ENCODE data around the gene PTPRK. TPM values are rescaled to one million over a fixed set of nuclear protein-coding genes. Genes with fewer than 3 reads are reported as not detected.
A peak's percentile ranks its signal among the peaks of the same experiment; 100 is the strongest.

Gene PTPRK
- total RNA-seq, 1 donor from 2014 or later = 15.6 TPM

DNA sequence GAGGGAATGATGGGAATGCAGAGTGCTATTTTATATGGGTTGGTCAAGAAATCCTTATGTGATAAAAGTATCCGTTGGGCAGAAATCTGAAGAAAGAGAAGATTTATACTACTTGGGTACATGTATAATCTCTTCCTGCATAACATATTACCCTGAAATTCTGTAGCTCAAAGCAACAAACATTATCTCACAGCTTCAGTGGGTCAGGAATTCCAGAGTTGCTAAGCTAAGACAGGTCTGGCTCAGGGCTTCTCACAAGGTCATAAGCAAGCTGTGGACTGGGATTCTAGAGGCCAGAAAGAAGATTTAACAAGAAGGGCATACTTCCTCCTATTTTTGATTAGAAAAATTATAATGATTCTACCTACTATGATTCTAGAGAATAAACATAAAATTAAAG, 447.0 kb downstream of the PTPRK start:
- DNase-seq (ENCODE audit: low spot score) = peak; percentile 64

DNA sequence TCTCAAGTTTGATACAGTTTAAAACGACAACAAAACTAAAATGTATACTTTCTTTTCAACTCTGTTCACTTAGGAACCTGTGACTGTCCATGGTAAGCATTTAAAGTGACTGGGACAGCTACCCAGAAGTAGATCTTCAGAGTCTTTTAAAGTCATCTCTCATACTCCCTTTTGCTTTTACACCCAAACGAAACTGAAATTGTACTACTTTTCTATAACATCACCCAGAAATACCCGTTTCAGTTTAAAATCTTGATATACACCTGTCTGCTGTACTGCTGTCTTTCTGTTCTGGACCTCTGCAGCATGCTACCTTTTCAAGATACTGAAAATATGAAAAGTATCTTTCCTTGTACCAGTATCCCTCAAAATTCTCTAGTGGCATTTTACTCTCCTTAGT, 449.2 kb downstream of the PTPRK start:
- no peak for DNase-seq (ENCODE audit: low spot score)

DNA sequence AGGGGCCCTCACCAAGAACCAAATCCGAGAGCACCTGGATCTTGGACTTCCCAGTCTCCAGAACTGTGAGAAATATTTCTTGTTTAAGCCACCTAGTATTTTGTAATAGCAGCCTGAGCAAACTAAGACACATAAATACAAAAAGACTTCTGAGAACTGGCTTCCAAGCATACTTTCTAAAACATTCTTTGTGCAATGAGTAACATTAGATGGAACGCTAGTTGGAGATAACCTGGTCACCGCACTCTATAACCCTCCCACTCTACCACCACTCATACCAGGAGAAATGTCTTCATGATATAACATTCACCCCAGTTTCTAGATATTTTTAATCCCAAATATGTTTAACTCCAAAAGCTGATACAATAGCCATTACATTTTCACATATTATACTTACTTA, 450.0 kb downstream of the PTPRK start:
- no peak for DNase-seq (ENCODE audit: low spot score)

DNA sequence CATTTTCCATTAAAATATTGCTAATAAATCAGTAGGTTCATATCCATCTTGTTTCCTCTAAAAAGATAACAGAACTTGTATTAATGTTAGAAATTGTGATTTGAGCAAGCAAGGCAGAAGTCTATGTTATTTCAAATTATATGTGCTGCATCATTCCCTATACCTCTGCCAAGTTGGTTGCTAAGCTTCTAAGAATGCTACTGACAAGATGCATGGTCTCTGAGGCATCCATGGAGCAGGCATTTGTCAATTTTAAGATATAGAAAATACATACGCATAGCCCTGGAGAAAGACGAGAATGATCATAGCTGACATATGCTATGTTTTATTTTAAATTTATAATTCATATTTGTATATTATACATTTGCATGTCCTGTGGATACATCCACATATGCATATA, 451.2 kb downstream of the PTPRK start:
- peak; percentile 71 for DNase-seq (ENCODE audit: low spot score)

DNA sequence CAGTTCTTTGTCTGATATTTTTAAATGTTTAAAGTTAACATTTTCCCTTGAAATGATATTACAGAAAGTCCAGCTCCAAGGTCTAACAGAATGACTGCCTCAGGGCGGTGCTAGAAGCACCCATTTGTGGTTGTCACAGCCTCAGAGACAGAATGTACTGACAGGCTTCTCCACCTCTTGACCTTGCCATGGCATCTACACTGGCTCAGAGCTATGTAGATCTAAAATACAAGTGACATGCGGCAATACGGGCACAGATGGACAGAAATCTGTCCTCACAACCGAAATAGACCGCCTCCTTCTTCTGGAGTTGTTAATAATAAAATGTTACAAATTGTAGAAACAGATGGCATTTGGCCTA, 452.3 kb downstream of the PTPRK start:
- DNase-seq (ENCODE audit: low spot score) = no peak

DNA sequence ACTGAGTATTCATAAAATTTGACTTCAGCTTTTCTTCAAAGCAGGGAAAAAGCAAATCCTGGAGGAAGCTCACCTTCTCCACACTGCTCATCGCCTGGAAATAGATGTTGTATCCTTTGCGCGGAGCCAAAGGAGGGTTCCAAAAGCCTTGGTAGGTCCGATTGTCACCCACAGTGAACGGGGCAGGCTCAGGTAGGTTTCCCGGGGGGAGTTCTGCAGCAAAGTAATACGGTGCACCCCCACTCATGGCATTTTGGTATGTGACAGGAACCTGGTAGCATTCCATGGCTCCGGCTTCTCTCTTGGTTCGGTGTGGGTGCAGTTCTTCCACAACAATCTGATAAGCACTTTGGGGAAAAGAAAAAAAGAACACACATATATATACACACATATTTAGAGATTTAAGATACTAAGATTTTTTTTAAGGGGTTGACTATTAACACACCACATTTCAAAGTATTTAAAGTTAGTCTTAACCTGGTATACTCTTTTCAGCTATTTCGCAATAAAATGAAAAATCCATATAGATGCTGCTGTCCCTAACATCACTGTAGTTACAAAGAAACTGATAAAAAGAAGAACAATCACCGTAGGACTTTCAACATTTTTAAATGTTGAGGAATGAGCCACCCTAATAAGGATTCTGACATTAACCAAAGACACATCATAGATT, 452.8 kb downstream of the PTPRK start:
- DNase-seq (ENCODE audit: low spot score) = no peak

DNA sequence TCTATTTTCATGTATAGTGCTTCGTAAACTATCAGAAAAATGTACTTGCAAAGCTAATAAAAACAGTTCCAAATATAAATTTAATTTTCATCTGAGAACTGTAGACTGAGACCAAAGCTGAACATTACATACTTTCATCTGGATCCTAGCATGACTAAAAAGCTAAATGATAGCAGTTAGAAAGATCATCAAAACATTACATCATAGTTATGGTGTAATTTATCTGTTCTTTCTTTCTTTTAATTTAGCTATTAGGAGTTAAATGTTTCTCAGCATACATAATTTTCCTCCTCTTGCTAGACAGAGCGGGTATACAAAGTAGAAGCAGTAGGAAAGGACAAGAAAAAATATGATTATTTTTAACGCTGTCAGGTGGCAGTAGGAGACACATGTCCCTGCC, 455.3 kb downstream of the PTPRK start:
- no peak for DNase-seq (ENCODE audit: low spot score)

DNA sequence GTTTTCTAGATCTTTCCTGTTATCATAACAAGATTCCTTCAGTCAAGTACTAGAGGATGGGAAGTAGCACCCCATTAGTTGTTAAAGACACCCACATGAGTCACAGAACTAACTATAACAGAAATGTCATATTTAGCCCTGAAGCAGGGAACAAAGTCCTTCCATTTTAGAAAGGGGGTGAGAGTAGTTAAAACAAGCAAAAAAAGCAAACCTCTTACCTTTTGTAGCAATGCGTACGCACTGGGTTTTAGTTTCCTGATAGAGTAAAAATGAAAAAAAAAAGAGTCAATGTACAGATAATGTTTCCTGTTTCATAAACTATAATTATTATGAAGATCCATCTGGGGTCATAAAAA, 455.9 kb downstream of the PTPRK start:
- no peak for DNase-seq (ENCODE audit: low spot score)

DNA sequence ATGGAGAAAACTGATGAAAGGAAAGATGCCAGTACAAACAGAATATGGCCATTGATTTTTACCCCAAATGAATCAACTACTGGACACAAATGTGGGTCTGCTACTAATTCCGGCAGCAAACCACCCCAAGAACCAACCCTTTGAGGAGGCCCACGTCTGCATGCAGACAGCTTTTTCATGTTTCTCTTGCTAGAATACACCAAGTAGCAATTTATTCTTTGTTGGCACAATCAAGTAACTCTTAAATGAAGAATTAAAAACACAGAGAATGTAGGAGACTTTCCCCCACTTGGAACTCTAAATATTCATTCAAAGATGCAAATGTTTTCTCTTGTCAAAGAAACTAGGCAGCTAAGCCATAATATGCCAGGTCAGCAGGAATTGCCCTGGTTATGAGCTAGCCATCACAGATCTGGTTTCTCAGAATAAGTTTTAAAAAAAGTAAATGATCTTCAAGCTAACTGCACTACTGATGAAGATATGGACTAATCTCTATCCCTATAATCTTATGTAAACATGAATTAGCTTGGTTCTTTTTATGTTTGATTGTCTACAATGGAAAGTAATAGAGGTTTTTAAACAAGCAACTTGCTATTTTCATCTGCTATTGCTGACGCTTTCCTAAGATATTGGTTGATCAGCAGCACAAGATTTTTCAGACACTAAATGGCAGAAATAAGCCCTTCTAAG, 456.4 kb downstream of the PTPRK start:
- DNase-seq (ENCODE audit: low spot score) = peak; percentile 22

DNA sequence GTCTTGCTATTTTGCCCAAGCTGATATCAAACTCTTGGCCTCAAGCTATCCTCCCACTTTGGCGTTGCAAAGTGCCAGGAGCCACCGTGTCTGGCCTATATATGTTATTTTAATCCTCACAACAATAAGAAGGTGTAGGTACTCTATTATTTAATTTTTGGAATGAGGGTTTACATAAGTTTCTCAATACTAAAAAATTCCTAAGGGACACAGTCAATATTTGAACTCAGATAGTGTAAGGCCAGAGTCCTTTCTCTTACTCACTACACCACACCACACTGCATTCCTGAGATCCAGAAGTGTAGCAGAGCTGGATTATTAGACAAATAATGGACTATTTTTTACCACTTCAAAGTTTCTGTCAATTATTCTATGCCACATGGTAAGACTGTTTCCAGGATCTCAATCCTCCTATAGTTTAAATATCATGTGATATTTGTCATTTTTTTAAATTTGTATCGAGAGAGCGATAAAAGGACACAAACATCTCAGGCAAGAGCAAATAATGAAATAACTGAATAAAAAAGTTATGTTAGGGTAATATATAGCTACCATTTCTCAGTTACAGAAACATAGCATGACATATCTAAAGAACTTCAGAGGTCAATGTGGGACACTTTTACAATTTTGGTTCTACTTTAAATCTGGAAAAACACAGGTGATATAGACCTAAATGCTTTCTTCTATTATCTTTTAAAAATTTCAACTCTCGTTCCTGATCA, 457.4 kb downstream of the PTPRK start:
- DNase-seq (ENCODE audit: low spot score) = no peak

DNA sequence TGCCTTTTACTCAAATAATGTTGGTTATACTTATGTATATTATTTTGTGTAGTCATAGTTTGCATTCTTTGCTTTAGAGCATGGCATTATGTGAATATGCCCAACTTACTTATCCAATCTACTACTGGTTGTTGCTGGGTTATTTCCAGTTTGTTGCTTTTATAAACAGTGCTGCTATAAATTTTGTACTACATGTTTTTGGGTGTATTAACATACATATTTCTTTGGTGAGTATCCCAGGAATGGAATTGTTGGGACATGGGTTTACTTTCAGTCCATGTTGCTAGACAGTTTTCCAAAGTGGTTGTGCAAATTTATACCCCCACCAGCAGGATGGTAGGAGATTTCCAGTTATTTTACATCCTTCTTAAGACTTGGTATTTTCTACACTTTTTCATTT, 462.5 kb downstream of the PTPRK start:
- no peak for DNase-seq (ENCODE audit: low spot score)

DNA sequence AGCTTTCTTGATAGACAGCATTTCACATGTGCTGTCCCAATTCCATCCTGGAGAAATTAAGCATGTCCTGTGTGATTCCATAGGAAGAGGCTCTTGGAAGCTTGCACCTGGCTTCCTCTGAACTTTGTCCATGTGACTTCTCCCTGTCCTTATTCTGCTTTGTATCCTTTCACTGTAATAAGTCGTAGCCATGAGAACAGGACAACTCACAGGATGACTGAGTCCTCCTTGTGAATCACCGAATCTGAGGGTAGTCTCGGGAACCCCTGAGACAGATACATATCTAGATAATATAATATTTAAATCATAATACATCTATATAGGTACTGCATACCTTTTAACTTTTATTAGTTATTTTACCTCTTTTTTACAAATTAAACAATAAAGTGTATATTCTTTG, 462.9 kb downstream of the PTPRK start:
- DNase-seq (ENCODE audit: low spot score) = no peak

DNA sequence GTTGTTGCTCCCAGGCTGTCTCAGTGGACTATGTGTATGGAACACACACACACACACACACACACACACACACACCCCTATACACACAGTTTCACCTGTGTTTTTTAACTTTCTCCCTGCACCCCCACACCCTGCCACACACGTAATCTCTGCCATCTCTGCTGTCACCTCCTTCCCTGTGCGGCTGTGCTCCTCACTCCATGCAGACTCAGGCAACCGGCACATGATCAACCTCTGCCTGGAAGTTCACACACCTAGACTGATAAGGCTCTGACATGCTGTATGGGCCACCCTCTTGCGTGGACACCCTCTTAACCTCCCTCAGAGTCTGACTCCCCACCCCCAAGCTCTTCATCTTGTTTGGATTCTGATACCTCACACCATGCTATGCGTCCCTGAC, 467.3 kb downstream of the PTPRK start:
- no peak for DNase-seq (ENCODE audit: low spot score)

DNA sequence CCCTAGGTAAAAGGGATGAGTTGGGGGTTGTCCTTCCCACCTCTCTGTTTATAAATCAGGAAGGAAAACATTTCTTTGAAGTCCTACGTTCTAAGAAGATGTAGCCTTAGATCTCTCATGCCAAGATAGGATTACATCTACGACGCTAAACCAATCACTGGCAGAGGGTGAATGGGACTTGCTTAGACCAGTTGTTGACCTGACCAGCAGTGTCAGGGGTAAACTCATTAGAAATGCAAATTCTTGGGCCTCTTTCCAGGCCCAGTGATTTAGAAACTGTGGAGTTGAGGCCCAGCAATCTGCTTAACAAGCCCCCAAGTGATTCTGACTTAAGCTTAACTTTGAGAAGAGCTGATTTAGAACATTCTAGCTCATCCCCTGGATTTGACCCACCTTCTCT, 472.4 kb downstream of the PTPRK start:
- DNase-seq (ENCODE audit: low spot score) = no peak

DNA sequence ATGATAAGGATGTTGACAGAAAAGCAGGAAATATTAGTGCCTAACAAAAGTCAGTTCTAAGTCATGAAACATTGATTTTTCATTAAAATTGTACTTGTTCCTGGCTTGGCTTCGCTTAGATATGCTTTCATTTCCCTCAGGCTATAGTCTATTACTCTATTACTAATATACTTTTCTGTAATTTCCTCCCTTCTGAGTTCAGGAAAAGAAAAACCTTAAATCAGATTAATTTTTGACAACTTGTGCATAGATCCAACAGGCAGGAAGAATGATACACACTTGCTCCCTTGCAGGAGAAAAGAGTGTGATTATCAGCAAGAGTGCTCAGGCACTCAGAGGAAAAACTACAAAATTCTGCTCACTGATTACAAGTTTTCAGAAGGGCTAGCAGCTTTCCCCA, 474.4 kb downstream of the PTPRK start:
- no peak for DNase-seq (ENCODE audit: low spot score)

DNA sequence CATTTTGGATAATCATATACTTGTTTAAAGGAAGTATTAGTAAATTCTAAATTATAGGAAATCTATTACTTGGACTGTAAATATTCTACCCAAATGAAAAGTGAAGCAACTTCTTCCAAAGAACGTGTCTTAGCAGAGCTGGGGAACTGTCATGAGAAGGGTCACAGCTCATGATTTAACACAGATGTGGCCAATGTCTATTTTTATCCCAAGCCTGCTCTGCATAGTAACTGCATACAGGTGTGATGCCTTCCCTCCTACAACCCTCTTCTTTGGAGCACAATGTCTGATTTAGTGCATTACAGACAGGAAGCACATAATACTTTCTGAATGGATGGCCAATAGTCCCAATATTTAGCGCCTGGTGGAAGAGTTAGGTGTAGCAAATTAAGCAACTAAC, 480.9 kb downstream of the PTPRK start:
- no peak for DNase-seq (ENCODE audit: low spot score)

DNA sequence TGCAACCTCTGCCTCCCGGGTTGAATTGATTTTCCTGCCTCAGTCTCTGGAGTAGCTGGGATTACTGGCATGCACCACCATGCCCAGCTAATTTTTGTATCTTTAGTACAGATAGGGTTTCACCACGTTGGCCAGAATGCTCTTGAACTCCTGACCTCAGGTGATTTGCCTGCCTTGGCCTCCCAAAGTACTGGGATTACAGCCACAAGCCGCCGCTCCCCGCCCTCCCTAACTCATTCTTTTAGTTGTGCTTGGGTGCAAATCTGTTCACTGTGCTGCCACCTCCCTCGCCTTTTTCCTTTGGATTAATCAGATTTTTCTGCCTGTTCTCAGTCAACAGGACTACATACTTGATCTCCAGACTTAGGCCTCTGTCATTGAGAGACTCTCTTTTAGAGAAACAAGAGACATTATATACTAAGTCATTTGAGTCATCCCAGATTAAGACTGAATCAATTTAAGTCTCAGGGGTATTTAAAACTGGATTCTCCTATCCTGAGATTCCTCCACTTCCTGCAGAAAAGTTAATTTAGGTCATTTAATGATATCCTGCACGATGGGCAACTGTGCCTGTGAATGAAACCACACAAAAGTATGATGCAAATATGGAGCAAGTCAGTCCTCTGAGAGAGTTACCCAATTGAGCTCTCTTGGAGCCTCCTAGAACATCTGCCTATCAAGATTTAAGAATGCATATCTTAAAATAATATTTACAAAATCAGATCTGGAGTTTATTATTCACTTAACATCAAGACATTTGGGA, 483.4 kb downstream of the PTPRK start:
- DNase-seq (ENCODE audit: low spot score) = peak; percentile 49

DNA sequence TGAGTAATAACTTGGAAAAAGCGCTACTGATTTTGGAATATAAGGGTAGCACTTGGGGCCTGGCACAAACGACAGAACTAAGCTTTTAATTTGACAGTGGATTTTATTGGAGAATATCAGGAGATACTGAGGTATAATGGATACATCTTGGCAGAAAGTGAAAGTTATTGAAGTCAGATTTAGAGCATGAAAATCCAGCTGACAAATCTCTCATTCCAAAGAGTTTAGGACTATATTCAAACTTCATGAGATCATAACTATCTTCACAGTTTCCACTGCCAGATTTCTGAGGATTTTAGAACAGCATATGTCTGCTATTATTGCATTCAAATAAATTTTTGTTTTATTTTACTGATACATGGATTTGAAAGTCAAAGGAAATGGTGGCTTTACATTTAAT, 487.2 kb downstream of the PTPRK start:
- peak; percentile 89 for DNase-seq (ENCODE audit: low spot score)

DNA sequence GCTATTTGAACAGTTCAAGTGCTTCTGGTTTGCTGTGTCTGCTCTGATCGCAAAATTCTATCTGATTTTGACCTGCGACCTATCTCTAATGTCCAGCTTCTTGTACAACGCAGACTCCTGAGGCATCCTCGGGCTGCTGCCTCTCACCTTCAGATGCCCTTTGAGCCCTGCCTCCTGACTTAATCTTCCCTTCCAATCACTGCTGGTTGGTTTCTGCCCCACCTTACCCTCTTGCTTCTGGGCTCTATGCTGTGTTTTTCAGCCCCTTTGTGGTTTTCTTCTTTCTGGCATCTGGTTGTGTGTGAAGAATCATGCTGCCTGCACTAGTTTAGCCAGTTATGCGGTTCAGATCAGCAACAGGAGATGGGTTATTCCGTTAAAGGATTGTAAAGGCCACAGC, 488.4 kb downstream of the PTPRK start:
- peak; percentile 34 for DNase-seq (ENCODE audit: low spot score)

DNA sequence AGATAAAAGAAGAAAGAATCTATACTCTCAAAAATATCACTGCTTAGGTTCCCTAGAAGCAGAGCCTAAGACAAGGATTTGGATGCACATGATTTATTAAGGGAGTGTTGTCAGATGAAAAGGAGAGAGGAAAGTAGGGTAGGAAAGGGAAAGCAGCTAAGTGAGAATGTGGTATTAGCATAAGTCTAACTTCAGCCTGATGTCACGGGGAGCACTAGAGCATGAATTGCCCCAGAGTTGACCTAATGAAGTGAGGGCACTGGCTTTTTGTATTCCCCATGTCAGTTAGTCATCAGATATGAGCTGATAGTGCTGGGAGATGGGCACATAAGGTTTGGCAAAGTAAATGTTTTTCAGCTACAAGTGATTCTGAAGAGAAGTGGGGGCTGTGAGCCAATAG, 490.6 kb downstream of the PTPRK start:
- DNase-seq (ENCODE audit: low spot score) = peak; percentile 92

DNA sequence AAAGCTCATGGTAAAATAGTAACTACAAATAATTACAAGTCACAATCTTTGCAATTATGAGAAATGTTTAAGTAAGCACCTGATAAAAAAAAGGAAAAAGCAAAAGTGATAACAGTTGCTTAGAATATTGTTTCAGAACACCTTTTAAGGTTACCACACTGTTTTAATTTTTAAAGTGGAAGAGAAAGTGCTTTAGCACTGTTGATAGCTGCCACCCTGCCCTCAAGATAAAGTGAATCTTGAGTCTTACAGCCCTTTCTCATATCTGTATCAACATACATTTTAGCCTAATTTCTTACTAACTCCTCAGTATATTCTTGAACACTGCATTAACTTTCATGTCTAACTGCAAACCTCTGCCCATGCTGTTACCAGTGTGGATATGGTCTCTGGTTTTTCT, 492.2 kb downstream of the PTPRK start:
- DNase-seq (ENCODE audit: low spot score) = no peak

DNA sequence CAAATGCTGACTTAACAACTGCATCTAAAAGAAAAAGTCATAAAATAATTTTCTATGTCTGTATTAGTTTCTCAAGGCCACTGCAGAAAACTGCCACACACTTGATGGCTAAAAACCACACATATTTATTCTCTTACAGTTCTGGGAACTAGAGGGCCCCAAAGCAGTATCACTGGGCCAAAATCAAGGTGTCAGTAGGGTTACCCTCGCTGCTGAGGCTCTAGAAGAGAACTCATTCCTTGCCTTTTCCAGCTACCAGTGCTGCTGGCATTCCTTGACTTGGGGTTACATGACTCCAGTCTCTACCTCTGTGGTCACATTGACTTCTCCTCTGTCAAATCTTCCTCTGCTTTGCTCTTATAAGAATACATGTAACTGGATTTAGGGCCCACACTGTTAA, 494.9 kb downstream of the PTPRK start:
- DNase-seq (ENCODE audit: low spot score) = no peak

Data from umbilical cord (tissue), 2 donors.